Fibroblast of skin of scalp (primary cell): ENCODE measurements around the gene PLD1.
"Not testable (repeated sequence)": the region's sequence is repeated elsewhere in the genome, so short reads cannot be mapped to it uniquely, and the experiment has no call there.

Experiments
- DNase-seq: peaks from one replicate; pipeline ENCODE4 v3.0.0-alpha.2; 2013

The PLD1 gene

DNA sequence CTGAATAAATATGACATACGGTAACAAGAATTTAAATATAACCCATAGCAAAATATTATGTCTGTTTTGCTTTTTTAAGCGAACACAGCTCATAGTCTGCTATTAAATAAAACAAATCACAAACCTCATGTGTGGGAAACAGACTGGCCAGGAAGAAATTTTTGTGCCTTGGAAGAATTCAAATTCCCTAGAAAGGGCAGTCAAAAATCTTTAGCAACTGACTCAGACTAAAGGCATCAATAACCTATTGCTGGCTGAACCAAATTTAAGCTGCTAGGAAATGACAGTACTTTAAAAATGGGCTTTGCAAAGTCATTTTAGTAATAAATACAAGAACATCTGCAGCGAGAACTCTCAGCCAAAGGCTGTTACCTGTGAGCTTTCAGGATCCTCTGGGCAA is 151.4 kb downstream of the PLD1 start:
- peak; percentile 91 for DNase-seq

DNA sequence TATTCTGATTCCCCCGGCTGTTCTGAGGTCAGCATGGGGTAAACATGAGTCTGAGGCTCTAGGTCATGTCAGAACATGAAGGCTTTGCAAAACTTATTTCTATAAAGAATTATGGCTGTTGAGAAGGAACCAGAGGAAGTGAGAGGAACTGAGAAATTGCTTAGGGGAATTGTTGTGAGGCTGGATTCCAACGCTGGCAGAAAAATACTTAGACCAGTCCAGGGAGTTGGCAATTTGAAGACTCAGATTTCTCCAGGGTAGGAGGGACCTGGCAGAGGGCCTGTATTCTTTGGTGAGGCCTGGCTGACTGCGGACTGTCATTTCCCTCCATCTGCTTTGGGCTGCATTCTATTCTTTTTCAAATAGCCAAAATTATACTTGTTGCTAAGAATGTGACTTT is 155.5 kb downstream of the PLD1 start:
- DNase-seq, result peak; percentile 67

DNA sequence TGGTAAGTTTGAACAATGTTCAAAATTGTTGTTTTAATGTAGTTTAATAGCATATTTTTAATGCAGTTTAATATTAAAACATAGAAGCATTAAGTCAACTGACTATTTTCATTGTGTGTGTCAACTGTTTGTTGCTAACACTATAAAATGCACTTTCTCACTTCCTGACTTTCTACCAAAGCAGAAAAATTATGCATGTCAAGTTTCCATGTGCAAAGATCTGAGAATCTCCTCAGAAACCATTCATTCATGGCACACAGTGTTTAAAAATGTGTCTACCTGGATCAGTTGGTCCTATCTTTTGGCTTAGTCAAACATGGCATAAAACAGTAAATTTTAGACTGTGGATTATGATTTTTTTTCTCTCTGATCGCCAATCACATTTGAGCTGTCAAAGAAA is 156.0 kb downstream of the PLD1 start:
- no peak for DNase-seq

DNA sequence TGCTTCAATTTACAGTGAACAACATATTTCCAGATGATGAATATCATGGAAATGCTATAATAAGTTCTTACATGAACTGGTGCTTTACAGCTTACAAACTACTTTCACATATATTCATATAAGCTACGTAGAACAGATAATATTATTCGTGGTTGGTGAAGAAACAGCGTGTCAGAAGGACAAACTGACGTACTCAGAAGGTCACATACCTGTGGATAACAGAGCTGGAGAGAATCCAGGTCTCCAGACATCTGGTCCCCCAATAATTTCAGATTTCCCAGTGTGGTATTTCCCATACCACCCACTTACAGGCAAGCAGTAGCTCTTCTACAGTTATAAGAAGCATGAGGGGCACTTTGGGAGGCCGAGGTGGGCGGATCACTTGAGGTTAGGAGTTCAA is 156.6 kb downstream of the PLD1 start:
- no peak for DNase-seq

DNA sequence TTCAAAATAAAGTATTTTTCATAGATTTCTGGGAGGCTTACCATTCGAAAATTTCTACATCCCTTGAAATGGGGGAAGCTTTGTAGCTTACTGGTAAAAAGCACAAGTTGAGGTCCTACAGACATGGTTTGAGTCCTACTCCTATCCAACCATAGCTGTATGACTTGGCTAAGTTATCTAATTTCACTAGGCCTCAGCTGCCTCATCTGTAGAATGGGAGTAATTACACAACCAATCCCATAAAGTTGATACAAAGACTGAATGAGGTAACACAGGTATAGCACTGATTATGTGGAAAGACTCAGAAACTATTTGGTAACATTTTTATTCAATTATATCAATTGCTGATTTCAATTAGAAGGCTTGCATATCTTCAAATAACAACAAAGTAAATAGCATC is 157.4 kb downstream of the PLD1 start:
- no peak for DNase-seq

DNA sequence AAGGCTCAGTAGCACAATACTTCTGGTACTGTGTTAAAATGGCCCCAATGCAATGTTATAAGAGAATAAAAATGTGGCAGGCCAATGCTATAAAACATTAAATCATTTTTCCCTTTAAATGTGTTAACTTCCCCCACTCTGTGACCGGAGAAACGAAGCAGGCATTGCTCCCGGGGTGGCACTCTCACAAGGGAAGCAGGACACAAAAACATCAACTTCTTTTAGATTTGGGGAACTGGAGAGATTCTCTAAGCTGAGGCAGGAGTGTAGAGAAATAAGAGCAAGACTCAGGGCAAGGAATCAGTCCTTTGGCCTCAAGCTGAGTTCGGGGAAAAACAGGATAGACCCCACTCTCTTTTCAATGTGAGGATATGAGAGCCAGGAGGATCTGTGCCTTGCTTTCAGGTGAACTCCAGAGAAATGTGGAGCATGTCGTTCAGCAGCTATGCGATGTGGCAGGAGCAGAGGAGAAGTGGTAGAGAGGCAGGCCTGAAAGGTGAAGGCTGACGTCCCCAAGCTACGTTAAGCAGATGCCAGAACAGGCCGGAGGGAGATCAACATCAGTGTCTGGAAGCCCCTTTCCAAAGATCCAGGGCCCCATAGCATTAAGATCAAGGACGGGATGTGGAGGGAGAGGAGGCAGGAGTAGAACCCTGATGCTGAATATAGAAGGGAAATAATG is 160.2 kb downstream of the PLD1 start:
- no peak for DNase-seq

DNA sequence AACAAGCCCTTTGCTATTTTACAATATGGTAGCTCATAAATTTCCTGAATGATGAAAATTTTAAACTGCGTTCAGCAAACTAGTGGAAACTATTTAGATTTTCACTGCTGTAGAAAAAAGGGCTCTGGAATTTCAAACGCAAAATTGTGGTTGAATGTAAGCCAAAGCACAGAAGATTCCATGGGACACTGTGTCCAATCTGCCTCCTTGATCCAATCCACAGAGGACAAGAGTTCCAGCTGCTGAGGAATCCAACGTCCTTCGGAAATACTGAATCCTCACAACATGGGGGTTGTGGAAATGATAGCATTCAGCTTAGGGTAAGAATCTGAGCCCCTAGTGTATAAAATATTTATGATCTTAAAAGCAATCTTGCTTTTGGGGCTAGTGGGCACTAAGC is 161.0 kb downstream of the PLD1 start:
- peak; percentile 22 for DNase-seq

DNA sequence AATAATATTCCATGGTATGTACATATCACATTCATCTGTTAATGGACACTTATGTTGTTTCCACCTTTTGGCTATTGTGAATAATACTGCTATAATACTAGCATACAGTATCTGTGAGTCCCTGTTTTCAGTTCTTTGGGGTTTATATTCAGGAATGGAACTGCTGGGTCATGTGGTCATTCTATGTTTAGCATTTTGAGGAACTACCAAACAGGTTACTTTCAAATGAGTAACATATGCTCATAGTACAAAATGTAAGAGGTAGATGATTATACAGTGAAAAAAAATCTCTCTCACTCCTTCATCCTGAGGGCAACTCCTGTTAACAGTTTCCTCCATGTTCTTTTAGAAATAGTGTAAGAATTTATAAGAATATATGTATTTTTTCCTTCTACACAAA is 162.2 kb downstream of the PLD1 start:
- no peak for DNase-seq

DNA sequence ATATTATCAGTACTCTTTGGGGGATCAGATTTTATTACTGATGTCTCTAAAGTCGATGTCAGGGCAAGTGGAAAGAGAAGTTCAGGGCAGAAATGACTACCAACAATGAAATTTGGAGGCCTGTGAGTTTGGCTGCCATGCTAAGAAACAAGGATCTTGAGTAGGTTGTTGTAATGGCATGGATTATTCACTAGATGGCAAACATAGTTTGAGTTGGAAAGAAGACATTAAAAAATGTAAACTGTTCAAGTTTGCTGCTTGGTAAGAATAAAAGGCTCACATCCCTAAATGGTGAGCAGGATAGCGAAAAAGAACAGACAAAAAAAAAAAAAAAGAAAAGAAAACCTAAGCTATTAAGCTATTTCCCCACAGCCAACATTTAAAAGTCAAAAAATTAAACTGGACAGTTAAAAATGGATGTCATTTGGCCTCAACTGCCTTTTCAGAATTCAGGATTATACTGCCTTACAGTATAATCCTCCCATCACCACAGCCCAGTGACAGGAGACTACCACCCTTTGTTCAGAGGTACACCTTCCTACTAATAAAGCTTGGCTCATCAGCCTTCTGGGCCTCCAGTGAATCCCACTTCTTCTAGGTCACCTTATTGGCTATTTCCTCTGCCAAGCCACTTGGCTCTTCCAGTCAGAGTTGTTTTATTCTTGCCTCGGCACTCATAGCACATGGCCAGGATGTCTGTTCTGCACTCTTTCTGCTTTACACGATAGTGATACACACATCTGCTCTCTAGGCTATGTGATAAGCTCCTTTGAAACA is 163.7 kb downstream of the PLD1 start:
- DNase-seq, result peak; percentile 73

DNA sequence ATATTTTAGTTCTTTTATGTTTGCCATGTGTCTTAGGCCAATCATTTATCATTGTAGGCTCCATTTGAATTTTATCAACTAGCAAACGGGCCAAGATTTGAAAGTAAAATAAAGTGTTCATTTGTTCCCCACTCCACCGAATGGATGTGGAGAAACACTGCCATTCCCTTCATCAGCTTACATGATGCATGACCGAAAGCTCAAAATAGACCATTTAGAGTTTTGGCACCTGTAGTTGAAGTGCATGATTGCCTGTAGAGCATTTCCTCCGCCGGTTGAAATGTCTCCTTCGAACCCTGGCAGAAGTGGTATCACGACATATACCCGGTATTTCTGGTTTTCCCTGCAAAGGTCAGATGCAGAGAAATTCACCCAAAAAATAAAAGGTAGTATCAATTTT is 165.6 kb downstream of the PLD1 start:
- DNase-seq, result no peak

DNA sequence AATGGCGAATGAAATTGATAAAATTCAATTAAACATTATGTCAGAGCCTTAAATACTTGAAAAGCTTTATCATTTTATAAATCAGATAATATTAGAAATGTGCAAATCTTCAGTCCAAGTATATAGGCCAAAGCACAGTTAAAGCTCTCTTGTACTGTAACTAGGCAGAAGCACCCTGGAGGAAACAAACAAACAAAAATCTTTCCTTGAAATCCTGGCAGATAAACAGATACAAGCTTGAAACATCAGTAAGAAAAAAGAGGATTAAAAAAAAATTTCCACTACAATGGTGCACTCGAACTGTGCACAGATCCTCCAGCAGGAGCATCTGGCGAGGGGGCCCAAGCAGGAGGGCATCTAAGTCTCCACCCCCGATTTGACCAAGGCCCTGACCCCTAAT is 166.6 kb downstream of the PLD1 start:
- DNase-seq, result no peak

DNA sequence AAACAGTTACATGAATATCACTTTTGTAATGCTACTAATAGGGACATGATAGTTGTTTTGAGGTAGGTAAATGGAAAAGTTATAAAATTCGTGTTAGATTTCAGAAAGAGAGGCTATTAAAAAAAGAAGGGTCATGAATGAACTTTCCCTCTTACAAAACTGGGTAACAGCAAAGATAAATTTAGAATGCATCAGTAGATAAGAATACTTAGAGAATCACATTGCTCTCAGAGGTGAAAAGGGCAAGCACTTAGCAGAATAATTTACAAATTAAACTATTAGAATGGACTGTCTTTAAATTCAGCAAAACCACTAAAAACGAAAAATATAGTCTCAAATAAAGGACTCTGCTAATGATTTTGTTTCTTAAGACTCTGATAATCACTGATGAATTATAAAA is 167.2 kb downstream of the PLD1 start:
- DNase-seq, result no peak

DNA sequence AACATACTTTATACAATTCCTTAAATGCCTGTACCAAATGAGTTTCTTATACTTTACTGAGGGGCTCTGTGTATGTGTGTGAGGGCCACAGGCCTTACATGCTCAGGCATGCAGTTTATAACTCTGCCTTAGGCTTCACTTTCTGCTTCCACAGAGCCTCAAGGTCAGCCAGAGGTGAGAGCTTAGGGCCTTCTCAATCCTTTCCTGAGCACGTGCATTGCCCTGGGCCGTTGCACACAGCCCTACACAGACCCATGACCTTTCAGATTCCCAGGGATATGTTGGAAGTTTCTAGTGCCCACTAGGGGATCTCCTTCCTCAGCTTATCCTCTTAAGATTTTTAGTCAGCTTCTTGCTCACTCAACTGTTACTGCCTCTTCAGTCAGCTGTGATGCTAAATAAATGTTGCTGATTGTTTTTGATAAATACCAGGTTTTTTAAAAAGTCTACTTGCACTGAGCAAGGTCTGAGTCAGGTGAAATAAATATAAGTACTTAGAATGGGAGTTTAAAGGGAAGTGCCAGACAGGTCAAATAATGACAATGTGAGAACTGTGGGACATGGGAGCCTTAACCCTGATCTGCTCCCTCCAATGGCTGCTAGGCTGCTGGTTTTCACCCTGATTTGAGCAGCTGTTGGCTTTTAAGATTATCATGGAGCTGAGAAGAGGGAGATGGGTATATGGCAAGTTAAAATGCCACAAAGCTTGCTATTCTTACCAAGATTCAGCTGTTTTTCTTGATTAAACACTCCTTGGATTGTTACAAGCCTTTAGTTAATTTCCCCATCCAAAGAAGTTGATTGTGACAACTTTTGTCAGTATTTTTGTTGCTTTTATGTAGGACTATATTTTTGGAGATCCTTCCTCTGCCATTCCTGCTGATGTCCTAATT is 169.5 kb downstream of the PLD1 start:
- DNase-seq, result peak; percentile 63

DNA sequence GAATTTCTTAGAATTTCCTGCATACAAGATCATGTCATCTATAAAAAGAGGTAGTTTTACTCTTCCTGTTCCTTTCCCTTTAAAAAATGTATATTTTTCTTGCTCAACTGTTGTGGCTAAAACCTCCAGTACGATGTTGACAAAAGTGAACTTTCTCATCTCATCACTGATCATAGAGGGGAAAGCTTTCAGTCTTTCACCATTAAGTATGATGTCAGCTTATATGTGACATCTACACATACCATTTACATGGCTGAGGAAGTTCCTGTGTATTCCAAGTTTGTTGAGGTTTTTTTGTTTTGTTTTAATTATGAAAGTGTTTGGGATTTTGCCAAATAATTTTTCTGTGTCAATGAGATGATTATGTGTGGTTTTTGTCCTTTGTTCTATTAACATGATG is 173.6 kb downstream of the PLD1 start:
- peak; percentile 25 for DNase-seq

DNA sequence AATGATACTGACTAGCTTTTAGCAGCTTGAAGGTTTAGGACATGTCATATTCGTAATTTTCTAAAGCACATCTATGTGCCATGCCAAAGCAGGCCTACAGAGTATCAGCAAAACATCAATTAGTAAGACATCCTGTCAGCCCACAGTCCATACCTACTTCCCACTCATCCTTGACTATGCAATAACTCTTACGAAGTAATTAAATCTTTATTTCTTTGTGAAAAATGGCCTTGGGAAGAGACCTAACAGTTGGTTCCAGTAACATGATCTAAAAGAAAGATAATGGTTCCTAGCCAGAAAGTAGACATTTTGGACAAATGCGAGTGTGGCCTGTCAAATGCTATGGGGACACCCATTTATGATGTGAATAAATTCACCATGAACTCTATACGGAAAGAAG is 177.5 kb downstream of the PLD1 start:
- DNase-seq, result no peak

DNA sequence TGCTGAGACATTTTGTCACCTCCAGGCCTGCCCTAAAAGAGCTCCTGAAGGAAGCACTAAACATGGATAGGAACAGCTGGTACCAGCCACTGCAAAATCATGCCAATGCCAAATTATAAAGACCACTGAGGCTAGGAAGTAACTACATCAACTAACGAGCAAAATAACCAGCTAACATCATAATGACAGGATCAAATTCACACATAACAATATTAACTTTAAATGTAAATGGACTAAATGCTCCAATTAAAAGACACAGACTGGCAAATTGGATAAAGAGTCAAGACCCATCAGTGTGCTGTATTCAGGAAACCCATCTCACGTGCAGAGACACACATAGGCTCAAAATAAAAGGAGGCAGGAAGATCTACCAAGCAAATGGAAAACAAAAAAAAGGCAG is 183.5 kb downstream of the PLD1 start:
- not testable (repeated sequence) for DNase-seq

DNA sequence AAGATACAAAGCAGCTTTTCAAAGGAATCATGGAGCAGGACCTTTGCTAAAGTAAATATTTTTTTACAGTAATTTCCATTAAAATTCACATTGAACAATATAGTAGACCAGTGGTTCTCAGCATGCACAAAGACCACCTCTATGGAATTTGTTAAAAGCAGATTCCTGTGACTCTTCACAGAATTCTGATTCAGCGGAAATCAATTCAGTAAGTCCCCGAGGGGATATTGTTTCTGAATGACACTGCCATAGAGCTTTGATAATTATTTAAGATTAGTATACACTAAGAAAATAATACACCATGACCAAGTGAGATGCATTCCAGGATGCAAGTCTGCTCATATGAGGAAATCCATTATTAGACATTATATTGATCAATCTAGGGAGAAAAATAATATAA is 188.2 kb downstream of the PLD1 start:
- DNase-seq, result no peak

DNA sequence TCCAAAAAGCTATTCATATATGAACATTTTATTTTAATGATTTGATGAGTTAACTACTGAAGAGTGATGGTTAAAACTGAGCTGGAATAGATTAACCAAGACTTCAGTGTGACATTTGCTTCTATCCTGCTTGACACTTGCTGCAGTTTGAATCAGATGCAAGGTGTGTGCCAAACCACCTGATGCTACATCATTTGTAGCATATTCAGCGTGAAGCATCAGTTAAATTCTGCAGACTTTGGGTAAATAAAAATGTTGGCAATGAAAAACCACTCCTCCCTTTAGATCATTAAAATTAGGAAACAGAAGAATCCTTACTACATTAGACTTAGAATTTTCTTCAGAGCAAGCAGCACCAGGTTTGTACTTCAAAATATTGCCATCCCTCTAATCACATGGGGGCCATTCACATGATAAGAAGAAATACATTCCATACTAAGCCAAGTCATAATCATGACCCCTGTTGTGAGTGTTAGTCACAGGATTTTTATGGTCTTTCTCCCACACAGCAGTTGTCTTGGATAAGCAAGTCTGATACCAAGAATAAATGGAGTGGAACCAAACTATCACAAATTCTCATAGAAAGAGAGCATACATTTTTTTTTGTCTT is 189.4 kb downstream of the PLD1 start:
- DNase-seq, result peak; percentile 72

DNA sequence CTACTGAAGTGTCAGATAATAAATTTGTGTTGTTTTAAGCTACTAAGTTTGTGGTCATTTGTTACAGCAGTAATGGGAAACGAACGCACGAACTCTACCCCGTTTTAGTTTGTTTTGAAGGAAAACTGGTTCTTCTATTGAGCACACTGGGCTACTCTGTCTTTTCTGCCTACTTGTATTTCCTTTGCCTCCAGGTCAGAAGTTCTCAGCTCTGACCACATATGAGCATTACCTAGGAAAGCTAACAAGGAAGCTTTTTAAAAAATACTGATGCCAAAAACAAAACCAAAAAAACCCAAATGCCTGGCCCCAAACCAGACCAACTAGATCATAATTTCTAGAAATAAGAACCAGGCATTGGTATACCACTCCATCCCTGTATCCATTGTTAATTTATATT is 193.5 kb downstream of the PLD1 start:
- no peak for DNase-seq

DNA sequence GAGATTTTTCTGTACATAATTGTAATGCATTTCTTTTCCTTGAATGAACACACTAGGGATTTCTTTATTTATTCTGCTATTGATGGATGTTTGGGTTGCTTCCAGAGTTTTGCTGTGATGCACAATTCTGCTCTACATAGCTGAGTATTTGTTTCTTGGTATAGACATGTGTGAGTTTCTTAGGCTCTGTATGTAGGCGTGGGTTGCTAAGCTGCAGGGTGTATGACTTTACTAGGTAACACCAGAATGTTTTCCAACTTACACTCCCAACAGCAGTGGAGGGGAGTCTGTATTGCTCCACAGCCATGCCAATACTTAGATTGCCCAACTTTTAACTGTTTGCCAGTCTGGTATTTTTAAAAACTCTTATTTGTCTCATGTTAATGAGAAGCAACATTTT is 194.6 kb downstream of the PLD1 start:
- DNase-seq, result peak; percentile 18

DNA sequence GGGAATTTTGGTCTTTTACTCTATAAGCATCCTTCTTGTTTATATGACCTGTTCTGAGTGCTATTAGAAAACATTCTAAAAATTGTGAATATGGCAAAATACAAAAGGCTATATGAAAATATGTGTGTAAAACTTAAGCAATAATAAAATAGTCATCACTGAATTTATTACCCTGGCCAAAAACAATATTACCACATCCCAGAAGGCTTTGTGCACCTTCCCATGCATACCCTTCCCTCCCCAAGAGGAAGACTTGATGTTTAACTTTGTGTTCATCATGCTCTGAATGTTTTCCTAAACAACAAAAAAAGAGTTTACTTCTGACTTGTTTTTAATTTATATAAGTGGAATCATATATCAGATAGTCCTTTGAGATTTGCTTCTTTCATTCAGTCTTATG is 195.0 kb downstream of the PLD1 start:
- peak; percentile 11 for DNase-seq

DNA sequence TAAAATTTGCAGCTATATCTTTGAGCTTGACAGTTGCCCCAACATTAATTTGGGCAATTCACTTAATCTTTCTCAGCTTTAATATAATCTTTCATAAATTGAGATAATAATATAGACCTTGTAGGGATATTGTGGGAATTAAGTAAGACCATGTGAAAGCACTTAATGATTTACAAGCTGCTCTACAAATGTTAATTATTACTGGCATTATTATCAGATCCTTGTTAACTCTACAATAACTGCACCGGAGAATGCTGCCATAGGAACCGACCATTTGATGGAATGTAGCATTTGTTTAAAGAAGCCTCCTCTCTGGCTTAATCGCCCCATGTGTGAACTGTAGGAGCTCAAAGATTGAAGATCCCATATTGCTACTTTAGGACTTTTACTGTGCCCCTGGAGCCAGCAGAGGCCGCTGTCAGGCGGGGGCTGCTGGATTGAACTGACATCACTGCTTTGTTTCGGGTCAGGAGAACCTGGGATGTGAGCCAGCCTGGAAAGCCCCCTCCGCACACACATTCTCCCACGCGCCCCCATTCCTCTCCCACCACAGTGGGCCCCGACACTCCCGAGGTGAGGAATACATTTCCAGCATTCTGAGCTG is 195.9 kb downstream of the PLD1 start:
- DNase-seq, result peak; percentile 7

DNA sequence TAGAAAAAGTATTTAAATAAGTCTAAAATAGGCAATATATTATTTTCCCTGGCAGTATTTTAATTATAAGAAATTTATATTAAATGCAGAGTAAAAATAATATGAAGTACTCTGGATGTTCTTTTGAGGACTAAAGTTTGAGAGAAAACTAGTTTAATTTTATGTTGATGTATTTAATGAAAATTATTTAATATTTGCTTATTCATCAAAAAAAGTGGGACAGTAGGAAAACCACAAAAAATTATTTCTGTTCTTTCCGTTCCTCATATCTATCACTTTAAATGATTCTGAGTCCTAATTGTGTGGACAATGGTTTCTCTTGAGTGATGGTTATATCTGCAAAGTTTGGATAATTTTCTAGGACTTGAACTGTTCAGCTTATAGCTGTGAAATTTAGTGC is 202.8 kb downstream of the PLD1 start:
- no peak for DNase-seq
